T-helper 17 cell (primary cell): ENCODE measurements around the gene GREM1. TPM values are rescaled to one million over a fixed set of nuclear protein-coding genes. Genes with fewer than 3 reads are reported as not detected.

Experiments used
- ATAC-seq: fragments of 150-1000 bp; cut with Tn5 transposase; 2 replicates; pipeline ENCODE4 v1.10.0; 2021; ENCODE audit warnings: mild to moderate bottlenecking, moderate library complexity
- DNase-seq, 3 donors: peaks; one replicate each; pipeline versions ENCODE4 v3.0.0 to v3.0.0-alpha.2; 2020 to 2021
- H3K9me3 ChIP-seq: one replicate; pipeline ENCODE4 v1.7.0; 2013; ENCODE audit warnings: low read length, mild to moderate bottlenecking; ENCODE audit not compliant: control insufficient read depth, poor library complexity, severe bottlenecking
- H3K27ac Mint-ChIP-seq: one replicate; pipeline ENCODE4 v1.8.0; 2022; ENCODE audit warnings: mild to moderate bottlenecking, moderate library complexity, mixed read lengths
- H3K27me3 Mint-ChIP-seq: one replicate; pipeline ENCODE4 v1.8.0; 2022; ENCODE audit warnings: mixed read lengths
- H3K36me3 Mint-ChIP-seq: one replicate; pipeline ENCODE4 v1.8.0; 2022; ENCODE audit warnings: low read depth, mixed read lengths
- H3K4me1 Mint-ChIP-seq: one replicate; pipeline ENCODE4 v1.8.0; 2022; ENCODE audit warnings: mild to moderate bottlenecking, mixed read lengths
- H3K4me3 Mint-ChIP-seq: one replicate; pipeline ENCODE4 v1.8.0; 2022; ENCODE audit warnings: mild to moderate bottlenecking, moderate library complexity, mixed read lengths
- total RNA-seq, 4 donors: library from RNA in 2 of 4; stranded (reverse) in 2 of 4; gene quantifications; one replicate each; pipeline ENCODE4 v1.2.3 and lab custom pipeline; 2022 to 2026

The GREM1 gene
- total RNA-seq: not detected
- total RNA-seq (lab: John Stamatoyannopoulos, UW): 0 to 0.15 reads per million in 2 donors

DNA sequence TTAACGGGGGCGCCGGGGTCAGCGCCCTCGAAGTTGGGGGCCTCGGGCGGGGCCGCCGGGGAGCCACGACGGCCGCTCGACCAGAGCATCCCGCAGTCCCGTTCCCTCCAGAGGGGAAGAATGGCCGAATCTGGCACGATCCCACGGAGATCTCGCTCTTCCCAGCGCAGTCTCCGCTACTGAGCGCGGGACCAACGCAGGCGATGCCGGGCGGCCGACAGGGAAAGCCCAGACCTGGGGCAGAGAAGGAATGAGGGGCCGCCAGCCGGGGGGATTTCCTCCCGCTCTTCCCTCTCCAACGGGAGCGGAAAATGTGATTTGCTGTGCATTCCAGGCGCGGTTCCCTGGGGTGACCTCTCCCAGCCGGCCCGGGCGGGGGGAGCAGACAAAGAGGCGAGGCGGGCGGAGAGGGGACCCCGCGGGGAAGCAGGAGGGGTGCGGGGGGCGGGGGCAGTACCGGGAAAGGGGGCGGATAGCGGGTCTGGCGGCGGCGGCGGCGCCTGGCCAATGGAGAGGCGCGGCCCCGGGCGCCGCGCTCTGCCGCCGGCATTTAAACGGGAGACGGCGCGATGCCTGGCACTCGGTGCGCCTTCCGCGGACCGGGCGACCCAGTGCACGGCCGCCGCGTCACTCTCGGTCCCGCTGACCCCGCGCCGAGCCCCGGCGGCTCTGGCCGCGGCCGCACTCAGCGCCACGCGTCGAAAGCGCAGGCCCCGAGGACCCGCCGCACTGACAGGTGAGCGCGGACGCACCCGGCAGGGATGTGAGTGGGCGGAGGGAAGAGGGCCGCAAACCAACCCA lies at the start of gene GREM1:
GREM1 (plus strand) TSS at position 579 of the 801 bp plus-strand sequence. CDS start 12,687 bp downstream, outside the sequence.
- Mint-ChIP-seq H3K27me3 (peaks cover 69% of the 10 kb centered on the region), H3K36me3 (peaks cover 4% of the 10 kb centered on the region), H3K27ac (no peak within 1 kb of the TSS), H3K4me3 (peak within 1 kb of the TSS; percentile 75), H3K4me1 (peaks cover 13% of the 10 kb centered on the region)
- ATAC-seq: no peak
- H3K9me3 ChIP-seq: no peaks in the 10 kb centered on the region
- no peak for DNase-seq

- ATAC-seq: no peak
These were observed 48.9 kb upstream of the GREM1 start for GRCh38 chr15:32668942-32669341.

DNA sequence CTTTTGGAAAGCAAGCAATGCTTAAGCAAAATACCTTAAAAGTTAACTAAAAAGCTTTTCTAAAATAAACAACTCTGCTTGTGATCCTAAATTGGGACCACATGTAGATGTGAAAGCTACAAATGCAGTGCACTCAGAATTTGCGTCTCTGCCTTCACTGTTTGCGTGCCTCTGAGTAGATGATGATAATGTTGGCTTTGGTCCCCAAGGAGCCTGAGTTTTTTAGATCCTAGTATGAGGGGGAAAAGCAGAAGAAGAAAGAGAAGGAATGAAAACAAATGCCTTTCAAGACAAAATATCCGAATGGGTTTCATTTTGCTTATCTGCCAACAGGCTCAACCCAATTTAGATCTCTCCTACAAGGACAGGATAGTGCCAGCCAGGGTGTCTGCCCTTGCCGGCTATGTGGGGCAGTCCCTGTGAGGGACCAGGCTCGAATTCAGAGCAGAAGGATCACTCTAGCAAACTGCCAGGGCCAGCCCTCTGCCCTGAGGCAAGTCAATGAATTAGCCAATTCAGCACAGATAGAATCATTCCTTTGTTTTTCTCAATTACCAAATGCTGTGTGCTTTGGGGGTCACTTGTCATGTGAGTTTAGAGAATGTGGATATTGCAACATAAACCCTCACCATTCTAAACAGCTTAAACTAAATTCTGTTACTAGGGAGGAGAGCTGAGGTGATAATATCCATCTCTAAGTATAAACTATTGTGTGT lies 47.8 kb upstream of the GREM1 start:
- no peaks in the 10 kb centered on the region for H3K36me3 Mint-ChIP-seq
- H3K4me3 Mint-ChIP-seq: no peak overlapping the region
- H3K9me3 ChIP-seq: no peaks in the 10 kb centered on the region
- no peaks in the 10 kb centered on the region for H3K4me1 Mint-ChIP-seq
- no peaks in the 10 kb centered on the region for H3K27me3 Mint-ChIP-seq
- ATAC-seq (no peak), DNase-seq (no peak)
- H3K27ac Mint-ChIP-seq: no peak overlapping the region

More at GRCh38 chr15:32668942-32669341, 48.9 kb upstream of the GREM1 start:
- H3K9me3 ChIP-seq: no peaks in the 10 kb centered on the region
- Mint-ChIP-seq H3K4me3 (no peak overlapping the region), H3K4me1 (no peaks in the 10 kb centered on the region), H3K27me3 (no peaks in the 10 kb centered on the region), H3K36me3 (no peaks in the 10 kb centered on the region), H3K27ac (no peak overlapping the region)
- DNase-seq: no peak

- Mint-ChIP-seq H3K27me3 (no peaks in the 10 kb centered on the region), H3K36me3 (no peaks in the 10 kb centered on the region), H3K4me3 (no peak overlapping the region), H3K27ac (no peak overlapping the region), H3K4me1 (no peaks in the 10 kb centered on the region)
- DNase-seq (no peak), ATAC-seq (no peak)
- no peaks in the 10 kb centered on the region for H3K9me3 ChIP-seq
These were observed 47.2 kb upstream of the GREM1 start for GRCh38 chr15:32670623-32671022.

DNA sequence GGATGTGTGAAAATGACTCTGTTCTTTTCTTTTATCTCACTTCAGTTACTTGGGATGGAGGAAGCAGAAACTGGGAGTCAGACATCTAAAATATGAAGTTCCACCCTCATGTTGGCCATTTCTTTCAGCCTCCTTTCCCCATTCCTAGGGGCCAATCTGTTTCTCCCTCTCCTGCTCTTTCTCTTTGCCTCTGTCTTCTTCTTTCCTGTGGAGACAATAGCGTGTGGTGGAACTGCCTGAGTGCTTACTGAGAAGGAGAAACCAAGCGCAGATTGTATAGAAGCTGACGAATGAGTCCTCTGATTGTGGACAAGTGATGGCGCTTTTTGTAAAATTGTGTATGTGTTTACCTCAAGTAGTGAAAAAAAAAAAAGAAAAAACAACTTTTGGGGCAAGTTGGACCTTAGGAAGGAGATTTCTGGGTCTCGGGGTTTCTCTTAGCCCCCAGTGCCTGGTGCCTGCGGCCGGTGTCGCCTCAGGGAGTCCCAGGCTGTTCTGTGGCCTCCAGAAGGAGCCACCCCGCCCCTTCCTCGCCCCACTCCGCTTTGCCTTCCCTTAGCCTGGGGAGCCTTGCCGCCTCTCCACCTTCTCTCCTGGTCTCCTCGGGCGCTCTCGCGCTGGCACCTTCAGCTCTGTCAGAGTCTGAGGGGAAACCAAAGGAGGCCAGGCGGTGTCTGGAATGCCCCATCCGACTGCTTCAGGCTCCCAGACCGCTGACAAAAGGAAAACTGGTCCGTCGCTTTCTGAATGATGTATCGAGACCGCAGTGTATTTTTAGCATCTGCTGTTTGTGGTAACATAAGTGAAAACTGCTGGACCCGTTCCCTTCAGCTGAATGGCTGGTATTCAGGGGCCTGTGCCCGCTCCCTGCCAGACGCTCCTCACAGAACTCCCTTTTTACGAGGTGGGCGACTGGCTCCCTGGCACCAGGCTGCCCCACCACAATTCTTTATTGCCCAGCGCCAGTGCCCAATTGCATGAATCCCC lies 46.2 kb upstream of the GREM1 start:
- ATAC-seq: no peak
- Mint-ChIP-seq H3K4me3 (no peak overlapping the region), H3K36me3 (no peaks in the 10 kb centered on the region), H3K27ac (no peak overlapping the region), H3K27me3 (no peaks in the 10 kb centered on the region), H3K4me1 (no peaks in the 10 kb centered on the region)
- no peaks in the 10 kb centered on the region for H3K9me3 ChIP-seq
- DNase-seq: no peak

DNA sequence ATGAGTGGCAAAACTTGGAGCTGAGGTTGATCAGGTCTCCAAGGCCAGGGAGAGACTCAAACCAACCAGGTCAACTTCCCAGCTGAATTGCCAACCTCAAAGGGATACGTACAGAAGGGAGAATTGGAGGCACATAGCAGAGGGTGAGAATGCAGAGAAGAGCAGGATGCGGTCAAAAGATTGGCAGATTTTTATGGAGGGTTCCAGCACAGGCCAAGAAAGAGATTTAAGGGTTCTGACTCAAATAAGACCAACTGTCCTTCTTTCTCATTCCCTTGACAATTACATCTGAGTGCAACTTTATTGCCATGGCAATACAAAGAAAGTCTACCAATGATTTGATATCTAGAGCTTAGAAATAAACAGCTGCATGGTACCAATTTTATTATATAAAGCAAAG lies 43.1 kb upstream of the GREM1 start:
- no peaks in the 10 kb centered on the region for H3K9me3 ChIP-seq
- DNase-seq (no peak), ATAC-seq (no peak)
- Mint-ChIP-seq H3K27ac (no peak overlapping the region), H3K4me3 (no peak overlapping the region), H3K36me3 (no peaks in the 10 kb centered on the region), H3K27me3 (no peaks in the 10 kb centered on the region), H3K4me1 (no peaks in the 10 kb centered on the region)

- Mint-ChIP-seq H3K27me3 (no peaks in the 10 kb centered on the region), H3K36me3 (no peaks in the 10 kb centered on the region), H3K4me3 (no peak overlapping the region), H3K27ac (no peak overlapping the region), H3K4me1 (no peaks in the 10 kb centered on the region)
- DNase-seq (no peak), ATAC-seq (peak; percentile 32)
- H3K9me3 ChIP-seq: no peaks in the 10 kb centered on the region
These were observed 42.3 kb upstream of the GREM1 start for GRCh38 chr15:32675466-32675865.

- Mint-ChIP-seq H3K27ac (no peak overlapping the region), H3K36me3 (no peaks in the 10 kb centered on the region), H3K4me3 (no peak overlapping the region), H3K4me1 (no peaks in the 10 kb centered on the region), H3K27me3 (no peaks in the 10 kb centered on the region)
- DNase-seq: no peak
- ATAC-seq: no peak
- no peaks in the 10 kb centered on the region for H3K9me3 ChIP-seq
These were observed 41.6 kb upstream of the GREM1 start for GRCh38 chr15:32676169-32676568.

GRCh38 chr15:32677238-32677750 lies 40.5 kb upstream of the GREM1 start:
- Mint-ChIP-seq H3K4me3 (no peak overlapping the region), H3K36me3 (no peaks in the 10 kb centered on the region), H3K27me3 (no peaks in the 10 kb centered on the region), H3K4me1 (no peaks in the 10 kb centered on the region), H3K27ac (no peak overlapping the region)
- ATAC-seq: no peak
- H3K9me3 ChIP-seq: no peaks in the 10 kb centered on the region
- no peak for DNase-seq

- H3K27ac Mint-ChIP-seq: peak overlapping the region; percentile 73
- no peaks in the 10 kb centered on the region for H3K9me3 ChIP-seq
- H3K4me1 Mint-ChIP-seq: no peaks in the 10 kb centered on the region
- no peak for DNase-seq
- no peaks in the 10 kb centered on the region for H3K27me3 Mint-ChIP-seq
- H3K4me3 Mint-ChIP-seq: no peak overlapping the region
- H3K36me3 Mint-ChIP-seq: no peaks in the 10 kb centered on the region
- ATAC-seq: no peak
These were observed 38.5 kb upstream of the GREM1 start for GRCh38 chr15:32679298-32679690.

DNA sequence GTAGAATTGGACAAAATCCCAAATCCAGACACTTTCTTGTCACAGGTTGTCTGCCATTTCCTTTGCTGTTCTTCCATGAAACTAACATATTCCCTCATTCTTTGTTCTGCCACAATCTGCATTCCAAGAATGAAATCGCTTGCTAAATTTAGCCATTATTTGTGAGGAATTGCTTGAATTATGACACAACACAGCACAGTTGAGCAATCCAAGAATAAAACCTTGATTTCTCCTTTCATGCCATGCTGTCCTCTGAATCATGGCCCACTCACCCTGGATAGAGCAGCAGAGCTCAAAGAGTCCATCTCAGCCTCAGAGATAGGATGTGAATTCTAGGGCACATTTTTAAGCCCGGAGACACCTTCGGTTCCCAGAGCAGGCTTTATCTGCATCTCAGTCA lies 35.2 kb upstream of the GREM1 start:
- no peak overlapping the region for H3K27ac Mint-ChIP-seq
- no peaks in the 10 kb centered on the region for H3K27me3 Mint-ChIP-seq
- peaks cover 2% of the 10 kb centered on the region for H3K4me1 Mint-ChIP-seq
- no peak overlapping the region for H3K4me3 Mint-ChIP-seq
- DNase-seq (no peak), ATAC-seq (no peak)
- H3K36me3 Mint-ChIP-seq: no peaks in the 10 kb centered on the region
- no peaks in the 10 kb centered on the region for H3K9me3 ChIP-seq

GRCh38 chr15:32682977-32683630 lies 34.7 kb upstream of the GREM1 start:
- no peaks in the 10 kb centered on the region for H3K27me3 Mint-ChIP-seq
- H3K9me3 ChIP-seq: no peaks in the 10 kb centered on the region
- H3K36me3 Mint-ChIP-seq: no peaks in the 10 kb centered on the region
- ATAC-seq (no peak), DNase-seq (no peak)
- H3K27ac Mint-ChIP-seq: no peak overlapping the region
- peaks cover 2% of the 10 kb centered on the region for H3K4me1 Mint-ChIP-seq
- H3K4me3 Mint-ChIP-seq: no peak overlapping the region
